AG09309 (cell line): ENCODE results near the gene LTBP1.
"Not testable (repeated sequence)": the region's sequence is repeated elsewhere in the genome, so short reads cannot be mapped to it uniquely, and the experiment has no call there.

Source experiments
- DNase-seq: peaks from one replicate; pipeline ENCODE4 v3.0.0-alpha.2; 2010; ENCODE audit warnings: low read depth
- H3K4me3 ChIP-seq: 2 replicates; pipeline ENCODE4 v1.5.1; 2011; ENCODE audit warnings: mild to moderate bottlenecking, low read depth, low read length, moderate library complexity; ENCODE audit not compliant: control insufficient read depth
- TF ChIP-seq, protein P1 (sequence below): IDR thresholded peaks from 2 replicates; pipeline ENCODE4 v1.5.1; 2011; ENCODE audit warnings: mild to moderate bottlenecking, low read depth, low read length, inconsistent platforms; ENCODE audit not compliant: insufficient read depth, control insufficient read depth; ENCODE audit errors: missing control alignments

LTBP1 gene

DNA sequence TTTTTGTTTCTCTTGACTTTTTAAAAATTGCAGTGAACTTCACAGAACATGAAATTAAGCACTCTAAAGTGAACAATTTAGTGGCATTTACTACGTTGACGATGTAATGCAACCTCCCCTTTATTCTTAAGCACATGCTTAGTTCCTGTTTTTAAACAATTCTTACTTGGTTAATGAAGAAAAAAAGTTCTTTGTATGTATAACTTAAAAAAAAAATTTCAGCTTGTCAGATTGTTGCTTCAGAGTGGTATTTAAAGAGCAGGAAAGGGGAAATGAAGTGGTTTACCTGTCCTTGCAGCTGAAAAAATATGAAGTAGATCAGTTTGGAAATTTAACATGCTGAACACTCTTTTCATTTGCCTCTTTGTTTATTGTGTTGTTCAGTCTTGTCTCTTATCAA lies 434.0 kb downstream of the LTBP1 start:
- TF ChIP-seq, protein P1, sequence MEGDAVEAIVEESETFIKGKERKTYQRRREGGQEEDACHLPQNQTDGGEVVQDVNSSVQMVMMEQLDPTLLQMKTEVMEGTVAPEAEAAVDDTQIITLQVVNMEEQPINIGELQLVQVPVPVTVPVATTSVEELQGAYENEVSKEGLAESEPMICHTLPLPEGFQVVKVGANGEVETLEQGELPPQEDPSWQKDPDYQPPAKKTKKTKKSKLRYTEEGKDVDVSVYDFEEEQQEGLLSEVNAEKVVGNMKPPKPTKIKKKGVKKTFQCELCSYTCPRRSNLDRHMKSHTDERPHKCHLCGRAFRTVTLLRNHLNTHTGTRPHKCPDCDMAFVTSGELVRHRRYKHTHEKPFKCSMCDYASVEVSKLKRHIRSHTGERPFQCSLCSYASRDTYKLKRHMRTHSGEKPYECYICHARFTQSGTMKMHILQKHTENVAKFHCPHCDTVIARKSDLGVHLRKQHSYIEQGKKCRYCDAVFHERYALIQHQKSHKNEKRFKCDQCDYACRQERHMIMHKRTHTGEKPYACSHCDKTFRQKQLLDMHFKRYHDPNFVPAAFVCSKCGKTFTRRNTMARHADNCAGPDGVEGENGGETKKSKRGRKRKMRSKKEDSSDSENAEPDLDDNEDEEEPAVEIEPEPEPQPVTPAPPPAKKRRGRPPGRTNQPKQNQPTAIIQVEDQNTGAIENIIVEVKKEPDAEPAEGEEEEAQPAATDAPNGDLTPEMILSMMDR, result no peak
- H3K4me3 ChIP-seq, result no peak overlapping the region
- DNase-seq, result no peak

DNA sequence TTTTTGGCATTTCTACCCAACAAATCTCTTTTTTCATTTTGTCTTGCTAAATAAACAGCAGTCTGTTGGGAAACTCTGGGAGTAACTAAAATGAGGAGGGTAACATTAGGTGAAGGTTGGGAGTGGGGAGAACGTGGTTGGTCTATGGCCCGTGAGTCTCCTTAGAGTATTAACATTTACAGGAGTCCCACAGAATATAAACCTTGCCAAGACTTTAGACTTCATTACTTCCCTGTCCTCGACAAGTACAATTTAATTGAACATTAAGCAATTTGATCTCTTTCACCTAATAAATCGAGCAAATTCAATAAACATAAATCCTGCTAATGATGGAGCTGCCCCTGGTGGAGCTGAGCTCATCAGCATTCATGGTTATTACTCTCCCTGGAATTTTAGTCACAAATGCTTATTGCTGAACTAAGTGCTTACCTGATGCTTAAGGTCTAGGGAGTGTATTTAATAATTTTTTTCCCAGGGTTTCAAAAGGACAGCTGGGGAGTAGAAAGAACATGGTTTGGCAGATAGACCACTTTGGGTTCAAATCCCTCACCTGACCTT lies 434.6 kb downstream of the LTBP1 start:
- DNase-seq, result no peak
- no peak overlapping the region for H3K4me3 ChIP-seq
- TF ChIP-seq, protein P1, result no peak

DNA sequence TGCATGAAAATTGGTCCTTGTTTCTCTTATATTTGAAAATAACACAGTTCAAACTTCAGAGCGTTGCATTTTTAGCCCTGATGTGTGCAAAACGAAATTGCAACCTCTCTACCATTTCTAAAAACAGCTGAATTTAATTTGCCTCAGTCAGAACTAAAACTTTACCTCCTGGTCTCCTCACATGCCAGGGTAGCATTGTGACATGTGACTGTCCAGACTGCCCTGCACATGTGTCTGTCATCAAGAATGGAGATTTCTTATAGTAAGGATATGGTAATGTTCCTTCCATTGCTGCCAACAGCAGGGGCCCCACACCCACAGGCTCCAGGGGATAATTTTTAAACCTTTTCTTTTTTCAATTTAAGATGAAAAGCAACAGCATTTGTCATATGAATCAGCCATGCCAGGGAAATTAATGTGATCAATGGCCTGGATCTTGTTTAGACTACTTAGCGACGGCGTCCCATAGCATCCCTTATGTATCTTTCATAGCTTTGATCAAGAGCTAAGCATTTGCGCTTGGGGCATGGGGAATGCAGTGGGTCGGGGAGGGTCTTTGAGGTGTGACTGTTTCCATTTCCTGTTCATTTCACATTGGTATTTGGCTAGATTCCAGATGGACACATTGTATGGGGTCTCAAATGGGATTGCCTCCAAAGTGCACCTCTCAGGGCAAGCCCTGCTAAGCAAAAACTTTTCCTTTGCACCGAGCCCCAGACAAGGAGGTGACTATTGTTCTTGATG lies 437.3 kb downstream of the LTBP1 start:
- DNase-seq, result no peak
- TF ChIP-seq, protein P1, result no peak
- H3K4me3 ChIP-seq, result no peak overlapping the region

- TF ChIP-seq, protein P1, result no peak
- no peak overlapping the region for H3K4me3 ChIP-seq
- no peak for DNase-seq
Observed at GRCh38 chr2:33384599-33384961, 437.8 kb downstream of the LTBP1 start.

- TF ChIP-seq, protein P1, result no peak
- no peak for DNase-seq
- H3K4me3 ChIP-seq, result no peak overlapping the region
Observed at GRCh38 chr2:33388996-33389395, 442.2 kb downstream of the LTBP1 start.

- H3K4me3 ChIP-seq, DNase-seq: not testable (repeated sequence)
Observed at GRCh38 chr2:33389695-33390094, 442.9 kb downstream of the LTBP1 start.

GRCh38 chr2:33391529-33392255 lies 444.9 kb downstream of the LTBP1 start:
- no peak overlapping the region for H3K4me3 ChIP-seq
- DNase-seq, result no peak
- TF ChIP-seq, protein P1, result no peak
